Measurements from ENCODE around the gene TMEM238L. TPM values are rescaled to one million over a fixed set of nuclear protein-coding genes. Genes with fewer than 3 reads are reported as not detected.
A peak's percentile ranks its signal among the peaks of the same experiment; 100 is the strongest.

TMEM238L gene
- total RNA-seq, 1 experiment from 2014 or later: not detected

- no peaks in the 10 kb centered on the region for H3K36me3 Mint-ChIP-seq (ENCODE audit: insufficient read depth in 1 of 3, low read depth in 3 of 3)
- no peak overlapping the region for H4K91ac ChIP-seq (ENCODE audit: insufficient read length, low read depth, low read length)
- H3K18ac ChIP-seq (ENCODE audit: insufficient read length, low read depth, low read length): no peak overlapping the region
- H3K79me2 ChIP-seq (ENCODE audit: insufficient read depth, low read length): no peaks in the 10 kb centered on the region
- H3K4me2 ChIP-seq (ENCODE audit: insufficient read depth, insufficient read length, low read length): no peak overlapping the region
- H3K27me3 Mint-ChIP-seq (ENCODE audit: low read depth): no peaks in the 10 kb centered on the region; the same call in 1 of the 2 replicates
- H3K9ac ChIP-seq (ENCODE audit: extremely low read depth, insufficient read length, low read length): no peak overlapping the region
- H3K56ac ChIP-seq (ENCODE audit: insufficient read length, low read depth, low read length): no peak overlapping the region
- H3K9me3 Mint-ChIP-seq: no peaks in the 10 kb centered on the region; a peak in 1 of 5 replicates
- no peak overlapping the region for H2BK5ac ChIP-seq (ENCODE audit: insufficient read length, low read length)
- H4K20me1 ChIP-seq (ENCODE audit: control insufficient read depth, insufficient read depth, insufficient read length): no peaks in the 10 kb centered on the region
- H3K14ac ChIP-seq (ENCODE audit: insufficient read depth, low read length): no peak overlapping the region
- H3K9me3 ChIP-seq (ENCODE audit: control insufficient read depth, low read depth, low read length): no peaks in the 10 kb centered on the region
- TF ChIP-seq CTCF (conservative IDR thresholded peaks at IDR 0.05): no peak
- H3K4ac ChIP-seq (ENCODE audit: low read depth, low read length): no peak overlapping the region
- DNase-seq: no peak
- H3K23ac ChIP-seq (ENCODE audit: insufficient read length, low read depth, low read length): no peak overlapping the region
- H2BK120ac ChIP-seq (ENCODE audit: low read depth, low read length, poor library complexity, severe bottlenecking): no peak overlapping the region
- H2BK20ac ChIP-seq (ENCODE audit: low read depth, low read length, poor library complexity, severe bottlenecking): no peak overlapping the region
- H4K8ac ChIP-seq (replicated peaks; ENCODE audit: insufficient read length, low read depth, low read length): no peak overlapping the region
- peak overlapping the region in 1 of 3 experiments; percentile 68; a peak in 2 of 7 replicates for H3K27ac Mint-ChIP-seq
- H3K4me3 Mint-ChIP-seq: no peak overlapping the region
- H3K27ac ChIP-seq (ENCODE audit: insufficient read length, low read depth, low read length): no peak overlapping the region
- no CpG with 5 or more reads among the region's 4 CpGs for WGBS (ENCODE audit: extremely low coverage, insufficient read length, low lambda C conversion rate)
- peaks cover 6% of the 10 kb centered on the region for H3K23me2 ChIP-seq (ENCODE audit: insufficient read length, low read depth, low read length, poor library complexity, severe bottlenecking)
- no peak overlapping the region for H2BK15ac ChIP-seq (ENCODE audit: low read depth, low read length)
- peaks cover 17 to 22% of the 10 kb centered on the region in 2 experiments for H3K4me1 Mint-ChIP-seq
- no peak overlapping the region for H2AK5ac ChIP-seq (ENCODE audit: insufficient read length, low read length)
- H3K4me1 ChIP-seq (ENCODE audit: insufficient read depth, low read length): no peaks in the 10 kb centered on the region; the same call in 1 of the 2 replicates
- no peak overlapping the region for H4K5ac ChIP-seq (ENCODE audit: insufficient read length, low read depth, low read length)
- no peak overlapping the region for H2AFZ ChIP-seq (ENCODE audit: low read length)
- H3K79me1 ChIP-seq (ENCODE audit: insufficient read depth, low read depth, low read length, poor library complexity, severe bottlenecking): no peaks in the 10 kb centered on the region
- H3K27me3 ChIP-seq (ENCODE audit: insufficient read depth, low read length): no peaks in the 10 kb centered on the region
- H3T11ph ChIP-seq (ENCODE audit: low read length): no peak overlapping the region
- no peak overlapping the region for H2BK12ac ChIP-seq (ENCODE audit: insufficient read length, low read depth, low read length)
These were observed 53.7 kb downstream of the TMEM238L start for GRCh38 chr17:10750210-10750609.

All from H9 (cell line).